Neural progenitor cell (in vitro differentiated cells): ENCODE data around the gene LIPC. TPM values are rescaled to one million over a fixed set of nuclear protein-coding genes. Genes with fewer than 3 reads are reported as not detected.

Experiments
- DNase-seq: peaks from one replicate; pipeline ENCODE4 v3.0.0-alpha.2; 2016; ENCODE audit warnings: low spot score
- H2AFZ ChIP-seq: fragments of 200-600 bp; sonication (generic); replicated peaks from 2 replicates; pipeline ENCODE4 v1.6.1; 2016; ENCODE audit warnings: antibody characterized with exemption
- H3F3A ChIP-seq: fragments of 200-600 bp; sonication (generic); 2 replicates; pipeline ENCODE4 v1.6.1; 2016; ENCODE audit warnings: antibody characterized with exemption, low read depth
- H3K27ac ChIP-seq: fragments of 200-600 bp; sonication (generic); 2 replicates; pipeline ENCODE4 v1.5.1; 2016; ENCODE audit warnings: mild to moderate bottlenecking
- H3K27me3 ChIP-seq: fragments of 200-600 bp; sonication (generic); 2 replicates; pipeline ENCODE4 v1.6.1; 2016; ENCODE audit warnings: mild to moderate bottlenecking, moderate library complexity
- H3K36me3 ChIP-seq: fragments of 200-600 bp; sonication (generic); 2 replicates; pipeline ENCODE4 v1.5.1; 2016
- H3K4me1 ChIP-seq: fragments of 200-600 bp; sonication (generic); 2 replicates; pipeline ENCODE4 v1.6.1; 2016; ENCODE audit warnings: mixed run types
- H3K4me2 ChIP-seq: fragments of 200-600 bp; sonication (generic); 2 replicates; pipeline ENCODE4 v1.6.1; 2016
- H3K4me3 ChIP-seq: fragments of 200-600 bp; sonication (generic); 2 replicates; pipeline ENCODE4 v1.5.1; 2016
- H3K79me2 ChIP-seq: fragments of 200-600 bp; sonication (generic); 2 replicates; pipeline ENCODE4 v1.6.1; 2016; ENCODE audit warnings: low read depth
- H3K9ac ChIP-seq: fragments of 200-600 bp; sonication (generic); 2 replicates; pipeline ENCODE4 v1.6.1; 2016
- H3K9me3 ChIP-seq: fragments of 200-600 bp; sonication (generic); 2 replicates; pipeline ENCODE4 v1.5.1; 2016; ENCODE audit warnings: low read depth
- H4K20me1 ChIP-seq: fragments of 200-600 bp; sonication (generic); 2 replicates; pipeline ENCODE4 v1.6.1; 2016; ENCODE audit warnings: low read depth
- H3K27ac Mint-ChIP-seq: 3 replicates; pipeline ENCODE4 v1.8.0; 2021; ENCODE audit warnings: mixed read lengths
- H3K27me3 Mint-ChIP-seq: 2 replicates; pipeline ENCODE4 v1.8.0; 2022; ENCODE audit warnings: low read depth, mild to moderate bottlenecking, inconsistent platforms, moderate library complexity, mixed read lengths; ENCODE audit not compliant: insufficient read depth
- H3K36me3 Mint-ChIP-seq: 3 replicates; pipeline ENCODE4 v1.8.0; 2021; ENCODE audit warnings: mixed read lengths
- H3K4me1 Mint-ChIP-seq: 3 replicates; pipeline ENCODE4 v1.8.0; 2021; ENCODE audit warnings: mixed read lengths
- H3K4me3 Mint-ChIP-seq: 3 replicates; pipeline ENCODE4 v1.8.0; 2021; ENCODE audit warnings: mild to moderate bottlenecking, moderate library complexity, mixed read lengths
- H3K9me3 Mint-ChIP-seq: 3 replicates; pipeline ENCODE4 v1.8.0; 2020; ENCODE audit warnings: mixed read lengths
- EZH2 ChIP-seq: fragments of 200-600 bp; sonication (generic); IDR thresholded peaks from 2 replicates; pipeline ENCODE4 v1.6.1; 2017; ENCODE audit warnings: antibody characterized with exemption, mild to moderate bottlenecking, moderate library complexity
- EZH2phosphoT487 ChIP-seq: fragments of 200-600 bp; sonication (generic); IDR thresholded peaks from 2 replicates; pipeline ENCODE4 v1.6.1; 2017; ENCODE audit warnings: antibody characterized with exemption
- total RNA-seq: library from RNA; depleted of rRNA; stranded (reverse); fragments of >200 nt; gene quantifications from 2 replicates; pipeline ENCODE4 v1.2.3, GENCODE V29; 2015; ENCODE audit warnings: low replicate concordance
- TF ChIP-seq, protein P1 (sequence below): fragments of 200-600 bp; sonication (generic); IDR thresholded peaks from 2 replicates; pipeline ENCODE4 v1.5.1; 2017; ENCODE audit warnings: antibody characterized with exemption, mild to moderate bottlenecking

Gene LIPC
- total RNA-seq, 1 donor from 2014 or later, result not detected

DNA sequence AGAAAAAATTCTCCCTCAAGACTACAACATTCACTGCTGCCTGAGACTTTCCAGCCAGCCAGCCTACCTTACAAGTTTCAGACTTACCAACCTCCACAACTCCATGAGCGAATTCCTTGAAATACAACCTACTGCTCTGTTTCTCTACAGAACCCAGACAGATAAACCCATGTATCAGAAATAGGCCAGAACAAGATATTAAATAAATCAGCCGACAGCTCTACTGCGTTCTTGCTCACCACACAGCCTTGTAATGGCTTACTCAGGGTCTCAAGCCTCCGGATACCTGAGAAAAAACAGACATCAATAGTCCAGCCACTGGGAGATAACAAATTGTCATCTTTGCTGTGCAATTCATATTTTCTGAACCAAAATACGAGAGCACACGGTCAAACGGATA lies 43.6 kb upstream of the LIPC start:
- H3K79me2 ChIP-seq, result no peaks in the 10 kb centered on the region
- H2AFZ ChIP-seq, result no peak overlapping the region
- no peak for DNase-seq
- Mint-ChIP-seq H3K4me1 (peaks cover 22% of the 10 kb centered on the region), H3K27me3 (no peaks in the 10 kb centered on the region), H3K4me3 (no peak overlapping the region), H3K27ac (no peak overlapping the region), H3K36me3 (no peaks in the 10 kb centered on the region), H3K9me3 (no peaks in the 10 kb centered on the region)
- H3F3A ChIP-seq, result peaks cover 4% of the 10 kb centered on the region
- no peak overlapping the region for H3K4me2 ChIP-seq
- H3K4me3 ChIP-seq, result no peak overlapping the region
- H3K27ac ChIP-seq, result no peak overlapping the region
- H3K36me3 ChIP-seq, result no peaks in the 10 kb centered on the region
- no peaks in the 10 kb centered on the region for H4K20me1 ChIP-seq
- TF ChIP-seq EZH2phosphoT487 (no peak), EZH2 (no peak)
- TF ChIP-seq, protein P1, sequence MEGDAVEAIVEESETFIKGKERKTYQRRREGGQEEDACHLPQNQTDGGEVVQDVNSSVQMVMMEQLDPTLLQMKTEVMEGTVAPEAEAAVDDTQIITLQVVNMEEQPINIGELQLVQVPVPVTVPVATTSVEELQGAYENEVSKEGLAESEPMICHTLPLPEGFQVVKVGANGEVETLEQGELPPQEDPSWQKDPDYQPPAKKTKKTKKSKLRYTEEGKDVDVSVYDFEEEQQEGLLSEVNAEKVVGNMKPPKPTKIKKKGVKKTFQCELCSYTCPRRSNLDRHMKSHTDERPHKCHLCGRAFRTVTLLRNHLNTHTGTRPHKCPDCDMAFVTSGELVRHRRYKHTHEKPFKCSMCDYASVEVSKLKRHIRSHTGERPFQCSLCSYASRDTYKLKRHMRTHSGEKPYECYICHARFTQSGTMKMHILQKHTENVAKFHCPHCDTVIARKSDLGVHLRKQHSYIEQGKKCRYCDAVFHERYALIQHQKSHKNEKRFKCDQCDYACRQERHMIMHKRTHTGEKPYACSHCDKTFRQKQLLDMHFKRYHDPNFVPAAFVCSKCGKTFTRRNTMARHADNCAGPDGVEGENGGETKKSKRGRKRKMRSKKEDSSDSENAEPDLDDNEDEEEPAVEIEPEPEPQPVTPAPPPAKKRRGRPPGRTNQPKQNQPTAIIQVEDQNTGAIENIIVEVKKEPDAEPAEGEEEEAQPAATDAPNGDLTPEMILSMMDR, result no peak
- H3K9ac ChIP-seq, result no peak overlapping the region
- no peaks in the 10 kb centered on the region for H3K9me3 ChIP-seq
- H3K27me3 ChIP-seq, result no peaks in the 10 kb centered on the region
- H3K4me1 ChIP-seq, result peaks cover 16% of the 10 kb centered on the region

- H3K27me3 ChIP-seq, result no peaks in the 10 kb centered on the region
- H3K4me3 ChIP-seq, result no peak overlapping the region
- Mint-ChIP-seq H3K4me3 (no peak overlapping the region), H3K27ac (no peak overlapping the region), H3K4me1 (peaks cover 20% of the 10 kb centered on the region), H3K27me3 (no peaks in the 10 kb centered on the region), H3K36me3 (no peaks in the 10 kb centered on the region), H3K9me3 (no peaks in the 10 kb centered on the region)
- no peaks in the 10 kb centered on the region for H3K79me2 ChIP-seq
- no peaks in the 10 kb centered on the region for H3K9me3 ChIP-seq
- DNase-seq, result no peak
- H3K4me1 ChIP-seq, result peaks cover 13% of the 10 kb centered on the region
- TF ChIP-seq EZH2phosphoT487 (no peak), EZH2 (no peak)
- TF ChIP-seq, protein P1, result no peak
- no peak overlapping the region for H3K9ac ChIP-seq
- H3K36me3 ChIP-seq, result no peaks in the 10 kb centered on the region
- H3F3A ChIP-seq, result no peaks in the 10 kb centered on the region
- H4K20me1 ChIP-seq, result no peaks in the 10 kb centered on the region
- no peak overlapping the region for H2AFZ ChIP-seq
- H3K27ac ChIP-seq, result no peak overlapping the region
- H3K4me2 ChIP-seq, result no peak overlapping the region
Measured at GRCh38 chr15:58390118-58390517, 41.7 kb upstream of the LIPC start.

- Histone ChIP-seq H3K4me3 (no peak overlapping the region), H3K27me3 (no peaks in the 10 kb centered on the region), H3K79me2 (no peaks in the 10 kb centered on the region), H3K9ac (no peak overlapping the region), H2AFZ (no peak overlapping the region), H3K36me3 (no peaks in the 10 kb centered on the region), H3F3A (no peaks in the 10 kb centered on the region), H3K27ac (no peak overlapping the region), H3K4me1 (peaks cover 13% of the 10 kb centered on the region), H3K9me3 (no peaks in the 10 kb centered on the region), H3K4me2 (no peak overlapping the region), H4K20me1 (no peaks in the 10 kb centered on the region)
- TF ChIP-seq, protein P1, result no peak
- TF ChIP-seq EZH2phosphoT487, result no peak
- no peak for TF ChIP-seq EZH2
- Mint-ChIP-seq H3K27ac (no peak overlapping the region), H3K4me1 (peaks cover 20% of the 10 kb centered on the region), H3K9me3 (no peaks in the 10 kb centered on the region), H3K4me3 (no peak overlapping the region), H3K27me3 (no peaks in the 10 kb centered on the region), H3K36me3 (no peaks in the 10 kb centered on the region)
- no peak for DNase-seq
Measured at GRCh38 chr15:58390655-58391054, 41.1 kb upstream of the LIPC start.

DNA sequence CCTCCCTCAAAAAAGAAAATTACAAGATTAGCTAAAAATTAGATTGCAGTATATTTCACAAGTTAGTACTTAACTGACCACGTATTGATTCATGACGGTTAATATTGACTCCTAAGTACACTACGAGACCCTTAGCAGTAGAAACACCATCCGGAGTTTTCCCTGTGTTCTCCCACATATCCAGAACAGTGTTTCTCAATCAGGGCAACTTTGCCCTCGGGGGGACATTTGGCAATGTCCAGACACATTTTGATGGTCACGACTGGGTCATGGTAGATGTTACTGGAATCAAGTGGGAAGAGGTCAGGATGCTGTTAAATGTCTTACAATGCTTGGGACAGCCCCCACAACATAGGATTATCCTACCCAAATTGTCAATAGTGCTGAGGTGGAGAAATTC lies 40.7 kb upstream of the LIPC start:
- Mint-ChIP-seq H3K27ac (no peak overlapping the region), H3K27me3 (no peaks in the 10 kb centered on the region), H3K9me3 (no peaks in the 10 kb centered on the region), H3K4me3 (no peak overlapping the region), H3K4me1 (peaks cover 22% of the 10 kb centered on the region), H3K36me3 (no peaks in the 10 kb centered on the region)
- no peaks in the 10 kb centered on the region for H3F3A ChIP-seq
- DNase-seq, result no peak
- no peaks in the 10 kb centered on the region for H3K36me3 ChIP-seq
- no peaks in the 10 kb centered on the region for H3K9me3 ChIP-seq
- no peak overlapping the region for H3K27ac ChIP-seq
- TF ChIP-seq, protein P1, result no peak
- TF ChIP-seq EZH2 (no peak), EZH2phosphoT487 (no peak)
- peaks cover 13% of the 10 kb centered on the region for H3K4me1 ChIP-seq
- H3K9ac ChIP-seq, result no peak overlapping the region
- H4K20me1 ChIP-seq, result no peaks in the 10 kb centered on the region
- no peaks in the 10 kb centered on the region for H3K27me3 ChIP-seq
- no peaks in the 10 kb centered on the region for H3K79me2 ChIP-seq
- H3K4me2 ChIP-seq, result no peak overlapping the region
- no peak overlapping the region for H2AFZ ChIP-seq
- H3K4me3 ChIP-seq, result no peak overlapping the region
